Prostate gland (tissue), 2 donors: Measurements from ENCODE around the gene TEPSIN. TPM values are rescaled to one million over a fixed set of nuclear protein-coding genes. Genes with fewer than 3 reads are reported as not detected.

Experiments
- DNase-seq: peaks from one replicate; pipeline ENCODE4 v3.0.0-alpha.2; 2019; ENCODE audit warnings: low spot score
- H3K27ac ChIP-seq, 2 donors: fragments of 200-600 bp; sonication (generic); 2 replicates each; pipeline ENCODE4 v1.5.1; 2017 to 2019
- H3K27me3 ChIP-seq: fragments of 200-600 bp; sonication (generic); replicated peaks from 2 replicates; pipeline ENCODE4 v1.5.1; 2019; ENCODE audit not compliant: insufficient read depth
- H3K36me3 ChIP-seq, 2 donors: fragments of 200-600 bp; sonication (generic); 1 replicate in 1 of 2; 2 replicates in 1 of 2; pipeline versions ENCODE4 v1.5.1 to v1.8.1; 2017 to 2019
- H3K4me1 ChIP-seq: fragments of 200-600 bp; sonication (generic); replicated peaks from 2 replicates; pipeline ENCODE4 v1.5.1; 2019
- H3K4me3 ChIP-seq, 2 donors: fragments of 200-600 bp; sonication (generic); 2 replicates each; pipeline ENCODE4 v1.5.1; 2017 to 2019
- H3K9me3 ChIP-seq: fragments of 200-600 bp; sonication (generic); 2 replicates; pipeline ENCODE4 v1.5.1; 2017
- POLR2A ChIP-seq: fragments of 450-650 bp; IDR thresholded peaks from one replicate; pipeline ENCODE4 v1.6.1; 2016; ENCODE audit warnings: antibody characterized with exemption, mild to moderate bottlenecking
- POLR2AphosphoS5 ChIP-seq: sonication (generic); formaldehyde crosslinking; IDR thresholded peaks from one replicate; pipeline ENCODE4 v1.6.1; 2017; ENCODE audit warnings: antibody characterized with exemption
- WGBS: methylation state at CpG from one replicate; pipeline ENCODE4 v1.1.5; 2018; 5-methylcytosine and 5-hydroxymethylcytosine counted together
- intact Hi-C: fragments of 100-400 bp; cut with DNase I; formaldehyde crosslinking; loops from one replicate; pipeline ENCODE4 v1.14.2; 2022
- total RNA-seq, 2 donors: library from RNA; depleted of rRNA; stranded (reverse); fragments of >200 nt; gene quantifications; one replicate each; pipeline ENCODE4 v1.1.0, GENCODE V29; 2016
- TF ChIP-seq, protein P1 (sequence below), 4 experiments: fragments of 200-600 bp in 2 of 4; fragments of 450-650 bp in 2 of 4; sonication (generic) in 2 of 4; IDR thresholded peaks; 1 replicate in 3 of 4; 2 replicates in 1 of 4; pipeline ENCODE4 v1.5.1; 2016 to 2019; ENCODE audit warnings: antibody characterized with exemption in 4 of 4, mild to moderate bottlenecking in 2 of 4, moderate library complexity in 2 of 4

Gene TEPSIN
- total RNA-seq, 2 donors from 2014 or later = 35.6 to 81.5 TPM

DNA sequence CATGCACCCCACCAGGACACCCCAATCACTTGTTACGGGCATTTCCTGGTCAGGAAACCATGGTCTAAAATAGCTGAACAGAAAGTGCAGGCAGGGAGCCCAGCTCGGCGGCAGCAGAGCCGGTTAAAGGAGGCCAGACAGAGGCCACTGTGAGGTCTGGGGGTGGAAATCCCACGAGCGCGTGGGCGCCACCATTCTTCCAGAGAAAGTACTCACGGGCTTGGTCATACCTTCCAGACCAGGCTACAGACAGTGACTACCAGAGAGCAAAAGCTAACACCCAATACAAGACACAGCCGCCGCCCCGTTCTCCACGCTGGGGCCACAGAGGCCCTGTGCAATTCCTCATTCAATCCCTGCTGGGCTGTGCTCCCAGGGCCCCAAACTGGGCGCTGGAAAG, 28.0 kb downstream of the TEPSIN start:
- no peak overlapping the region for H3K4me3 ChIP-seq
- H3K27ac ChIP-seq = no peak overlapping the region
- WGBS = 79% methylated on average over 14 of the region's 14 CpGs
- TF ChIP-seq POLR2A = no peak
- TF ChIP-seq, protein P1, sequence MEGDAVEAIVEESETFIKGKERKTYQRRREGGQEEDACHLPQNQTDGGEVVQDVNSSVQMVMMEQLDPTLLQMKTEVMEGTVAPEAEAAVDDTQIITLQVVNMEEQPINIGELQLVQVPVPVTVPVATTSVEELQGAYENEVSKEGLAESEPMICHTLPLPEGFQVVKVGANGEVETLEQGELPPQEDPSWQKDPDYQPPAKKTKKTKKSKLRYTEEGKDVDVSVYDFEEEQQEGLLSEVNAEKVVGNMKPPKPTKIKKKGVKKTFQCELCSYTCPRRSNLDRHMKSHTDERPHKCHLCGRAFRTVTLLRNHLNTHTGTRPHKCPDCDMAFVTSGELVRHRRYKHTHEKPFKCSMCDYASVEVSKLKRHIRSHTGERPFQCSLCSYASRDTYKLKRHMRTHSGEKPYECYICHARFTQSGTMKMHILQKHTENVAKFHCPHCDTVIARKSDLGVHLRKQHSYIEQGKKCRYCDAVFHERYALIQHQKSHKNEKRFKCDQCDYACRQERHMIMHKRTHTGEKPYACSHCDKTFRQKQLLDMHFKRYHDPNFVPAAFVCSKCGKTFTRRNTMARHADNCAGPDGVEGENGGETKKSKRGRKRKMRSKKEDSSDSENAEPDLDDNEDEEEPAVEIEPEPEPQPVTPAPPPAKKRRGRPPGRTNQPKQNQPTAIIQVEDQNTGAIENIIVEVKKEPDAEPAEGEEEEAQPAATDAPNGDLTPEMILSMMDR (IDR thresholded peaks at IDR 0.05) = no peak
- TF ChIP-seq POLR2AphosphoS5 = no peak
- intact Hi-C loops = no loop called here
- H3K9me3 ChIP-seq = no peaks in the 10 kb centered on the region
- H3K4me1 ChIP-seq = no peaks in the 10 kb centered on the region
- H3K27me3 ChIP-seq = no peaks in the 10 kb centered on the region
- no peak for DNase-seq
- no peaks in the 10 kb centered on the region for H3K36me3 ChIP-seq

DNA sequence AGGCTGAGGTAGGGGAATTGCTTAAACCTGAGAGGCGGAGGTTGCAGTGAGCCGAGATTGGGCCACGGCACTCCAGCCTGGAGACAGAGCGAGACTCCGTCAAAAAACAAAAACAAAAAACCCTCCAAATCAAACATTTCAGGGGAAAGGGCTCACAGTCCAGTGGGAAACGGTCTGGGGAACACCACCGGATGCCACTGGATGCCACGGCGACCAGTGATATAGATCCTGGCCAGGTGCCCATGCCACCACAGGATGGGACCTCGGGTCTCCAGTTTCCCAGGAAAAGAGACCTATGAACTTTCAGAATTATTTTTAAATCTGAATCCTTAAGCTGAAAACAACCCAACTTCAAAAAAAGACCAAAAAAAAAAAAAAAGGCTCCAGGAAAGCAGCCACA, 28.4 kb downstream of the TEPSIN start:
- Histone ChIP-seq H3K27ac (no peak overlapping the region), H3K4me3 (no peak overlapping the region), H3K9me3 (no peaks in the 10 kb centered on the region), H3K4me1 (no peaks in the 10 kb centered on the region), H3K27me3 (no peaks in the 10 kb centered on the region), H3K36me3 (no peaks in the 10 kb centered on the region)
- no peak for DNase-seq
- TF ChIP-seq, protein P1 (IDR thresholded peaks at IDR 0.05) = no peak
- TF ChIP-seq POLR2A (no peak), POLR2AphosphoS5 (no peak)
- 81% methylated on average over 10 of the region's 10 CpGs for WGBS
- intact Hi-C loops = no loop called here

DNA sequence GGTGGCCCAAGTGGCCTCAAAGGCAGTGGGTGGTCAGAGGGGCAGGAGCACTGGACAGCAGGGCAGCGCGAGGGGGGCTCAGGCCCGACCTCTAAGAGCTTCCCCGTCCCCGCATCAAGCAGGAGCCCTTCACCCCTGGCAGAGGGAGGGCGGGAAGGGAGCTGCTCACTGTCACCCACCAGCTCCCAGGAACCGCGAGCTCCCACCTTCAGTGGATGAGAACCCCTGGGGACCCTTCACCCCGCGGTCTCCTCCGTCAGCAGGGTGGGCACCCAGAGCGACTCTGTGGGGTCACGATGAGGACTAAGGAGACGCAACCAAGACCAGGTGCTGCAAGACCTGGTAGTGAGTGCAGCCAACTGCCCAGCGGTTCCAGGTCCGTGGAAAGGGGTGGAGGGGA, 29.7 kb downstream of the TEPSIN start:
- Histone ChIP-seq H3K27me3 (no peaks in the 10 kb centered on the region), H3K36me3 (no peaks in the 10 kb centered on the region), H3K9me3 (no peaks in the 10 kb centered on the region), H3K4me1 (no peaks in the 10 kb centered on the region), H3K27ac (no peak overlapping the region), H3K4me3 (no peak overlapping the region)
- DNase-seq = no peak
- no peak for TF ChIP-seq POLR2AphosphoS5
- TF ChIP-seq POLR2A = no peak
- TF ChIP-seq, protein P1 (IDR thresholded peaks at IDR 0.05) = no peak
- intact Hi-C loops = no loop called here
- WGBS = 93% methylated on average over 15 of the region's 16 CpGs

DNA sequence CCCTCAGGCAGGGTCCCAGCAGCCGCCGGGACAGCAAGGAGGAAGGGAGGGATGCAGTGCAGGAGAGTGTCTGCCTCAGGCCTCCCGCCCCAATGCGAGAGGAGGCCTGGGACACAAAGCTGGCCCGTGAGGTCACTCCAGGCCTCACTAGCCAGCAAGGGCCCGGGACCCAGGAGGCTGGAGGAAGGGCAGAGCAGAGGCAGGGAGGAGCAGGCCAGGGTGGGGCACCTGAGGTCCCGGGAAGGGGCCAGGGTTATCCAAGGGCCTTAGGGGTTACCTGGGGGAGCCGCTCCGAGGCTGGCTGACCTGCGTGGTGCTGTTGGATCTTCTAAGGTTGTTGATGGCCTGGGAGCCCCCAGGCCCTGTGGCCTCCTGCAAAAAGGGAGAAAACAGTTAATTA, 30.2 kb downstream of the TEPSIN start:
- Histone ChIP-seq H3K9me3 (no peaks in the 10 kb centered on the region), H3K27ac (no peak overlapping the region), H3K4me1 (no peaks in the 10 kb centered on the region), H3K4me3 (no peak overlapping the region), H3K36me3 (no peaks in the 10 kb centered on the region), H3K27me3 (no peaks in the 10 kb centered on the region)
- no peak for DNase-seq
- intact Hi-C loops = no loop called here
- 96% methylated on average over 8 of the region's 10 CpGs for WGBS
- TF ChIP-seq, protein P1 (IDR thresholded peaks at IDR 0.05) = no peak
- TF ChIP-seq POLR2AphosphoS5 = no peak
- TF ChIP-seq POLR2A = no peak

DNA sequence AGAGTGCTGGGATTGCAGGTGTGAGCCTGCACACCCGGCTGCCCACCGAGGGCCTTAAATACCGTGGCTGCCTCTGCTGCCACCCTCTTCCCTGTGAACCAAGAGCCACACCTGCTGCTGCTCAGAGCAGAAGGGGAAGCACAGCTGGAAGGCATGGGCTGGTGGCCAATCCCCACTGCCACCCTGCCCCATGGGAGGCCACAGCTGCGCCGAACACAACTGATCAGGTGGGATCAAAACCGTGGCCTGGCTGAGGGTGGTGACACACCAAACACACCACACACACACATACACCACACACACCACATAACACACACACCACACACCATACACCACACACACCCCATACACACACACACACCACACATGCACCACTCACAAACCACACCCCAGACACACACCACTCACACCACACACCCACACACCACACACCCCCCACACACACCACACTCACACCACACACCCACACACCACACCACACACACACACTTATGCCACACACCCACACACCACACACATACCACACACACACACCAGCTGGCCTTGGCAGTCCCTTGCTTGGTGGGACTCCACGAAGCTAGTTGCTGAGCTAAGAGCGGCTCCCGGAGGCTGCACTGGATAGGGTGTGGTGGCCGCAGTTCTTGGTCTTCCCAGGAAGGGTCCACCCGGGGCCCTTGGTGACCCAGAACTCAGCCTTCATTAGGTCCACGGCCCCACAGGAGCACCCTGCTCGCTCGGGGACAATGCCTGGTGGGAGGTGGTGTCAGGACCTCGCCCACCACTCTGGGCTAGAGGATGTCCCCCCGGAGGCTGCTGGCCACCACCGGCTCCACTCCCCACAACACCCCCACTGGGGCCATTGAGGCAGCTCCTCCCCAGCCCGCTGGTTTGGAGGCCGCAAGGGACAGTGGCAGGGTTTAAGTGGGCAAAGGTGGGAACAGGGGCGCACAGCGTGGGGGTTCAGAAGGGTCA, 31.0 kb downstream of the TEPSIN start:
- WGBS = 90% methylated on average over 19 of the region's 21 CpGs
- Histone ChIP-seq H3K27me3 (no peaks in the 10 kb centered on the region), H3K4me1 (no peaks in the 10 kb centered on the region), H3K4me3 (no peak overlapping the region), H3K36me3 (no peaks in the 10 kb centered on the region), H3K27ac (no peak overlapping the region), H3K9me3 (no peaks in the 10 kb centered on the region)
- no peak for DNase-seq
- intact Hi-C loops = no loop called here
- no peak for TF ChIP-seq POLR2A
- TF ChIP-seq POLR2AphosphoS5 = no peak
- TF ChIP-seq, protein P1 (IDR thresholded peaks at IDR 0.05) = no peak
